Adipose tissue (tissue), 3 donors: ENCODE measurements around the gene TBC1D22A. TPM values are rescaled to one million over a fixed set of nuclear protein-coding genes. Genes with fewer than 3 reads are reported as not detected.

ENCODE experiments used
- H3K27ac ChIP-seq: one replicate; pipeline ENCODE4 v1.5.1; 2013; ENCODE audit warnings: low read depth, low read length
- WGBS, 3 donors: extraction: QIAGEN DNeasy Blood & Tissue Kit; methylation state at CpG; one replicate each; pipeline ENCODE4 v1.1.7; 2013; 5-methylcytosine and 5-hydroxymethylcytosine counted together
- polyA plus RNA-seq, 3 donors: library from polyadenylated mRNA; stranded (reverse); fragments of 200-250 nt; gene quantifications; one replicate each; pipeline ENCODE4 v1.2.3, GENCODE V29; 2013
- donor health status: healthy with polysubstance abuse.
- donor health status: Bipolar disorder and iron deficiency.
- donor health status: healthy.

Gene TBC1D22A
- polyA plus RNA-seq, 3 donors, result 13.3 to 16.7 (median 15.4) TPM

DNA sequence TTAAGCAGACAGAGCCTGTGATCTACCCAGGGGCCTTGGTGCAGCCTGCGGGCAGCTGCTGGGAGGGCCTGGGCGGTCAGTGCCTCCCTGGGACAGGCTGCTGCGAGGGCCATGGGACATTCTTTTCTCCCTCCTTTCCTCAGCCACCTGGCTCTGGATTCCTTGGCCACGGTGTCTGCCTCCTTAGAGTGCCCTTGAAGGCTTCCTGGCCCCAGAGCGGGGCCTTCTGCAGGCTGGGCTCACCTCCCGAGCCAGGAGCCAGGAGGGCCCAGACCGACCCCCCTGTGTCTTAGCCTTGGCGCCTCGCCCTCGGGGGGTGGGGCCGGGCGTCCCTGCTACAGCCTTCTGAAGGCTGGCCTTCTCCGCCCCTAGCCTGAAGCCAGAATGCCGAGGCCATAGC is 231.2 kb downstream of the TBC1D22A start:
- WGBS, 3 donors, result 17 to 70% (median 66%) methylated on average over 13 to 14 of the region's 14 CpGs
- H3K27ac ChIP-seq, result no peak overlapping the region

DNA sequence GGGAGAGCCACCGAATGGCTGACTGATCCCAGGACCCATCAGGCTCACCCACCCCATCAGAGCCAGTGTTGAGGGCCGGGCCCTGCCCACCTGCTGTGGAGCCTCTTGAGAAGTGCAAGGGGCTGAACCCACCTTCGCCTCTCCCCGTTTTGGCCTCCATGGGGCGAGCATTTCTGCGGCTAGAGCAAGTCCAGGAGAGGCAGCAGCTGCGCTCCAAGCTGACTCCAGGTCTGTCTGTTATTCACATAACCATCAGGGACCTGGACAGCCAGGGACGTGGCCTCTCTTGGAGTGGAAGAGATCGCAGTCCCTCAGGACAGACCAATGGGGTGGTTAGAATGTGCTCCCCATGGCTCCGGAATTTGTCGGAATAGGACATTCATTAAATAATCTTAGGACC is 231.8 kb downstream of the TBC1D22A start:
- 72 to 94% (median 90%) methylated on average over 11 of the region's 11 CpGs for WGBS, 3 donors
- no peak overlapping the region for H3K27ac ChIP-seq

DNA sequence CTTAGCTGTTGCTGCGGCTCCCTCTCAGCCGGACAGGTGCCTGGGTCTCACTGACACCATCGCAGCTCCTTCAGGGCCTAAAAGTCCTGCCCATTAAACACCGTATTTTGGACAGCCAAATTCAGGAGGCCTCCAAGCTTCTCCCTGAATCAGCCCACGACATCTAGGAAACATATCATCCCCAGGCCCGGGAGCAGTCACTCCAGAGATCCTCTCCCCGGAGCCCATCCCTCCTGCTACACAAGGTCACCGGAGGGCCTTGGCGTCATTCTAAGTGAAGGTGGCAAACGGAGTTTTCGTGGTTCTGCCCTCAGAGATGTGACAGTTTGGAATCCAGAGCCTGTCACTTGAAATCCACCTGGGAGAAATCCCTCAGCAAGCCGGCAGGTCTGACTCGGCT is 232.5 kb downstream of the TBC1D22A start:
- WGBS, 3 donors, result 59 to 87% (median 85%) methylated on average over 13 of the region's 13 CpGs
- H3K27ac ChIP-seq, result no peak overlapping the region

DNA sequence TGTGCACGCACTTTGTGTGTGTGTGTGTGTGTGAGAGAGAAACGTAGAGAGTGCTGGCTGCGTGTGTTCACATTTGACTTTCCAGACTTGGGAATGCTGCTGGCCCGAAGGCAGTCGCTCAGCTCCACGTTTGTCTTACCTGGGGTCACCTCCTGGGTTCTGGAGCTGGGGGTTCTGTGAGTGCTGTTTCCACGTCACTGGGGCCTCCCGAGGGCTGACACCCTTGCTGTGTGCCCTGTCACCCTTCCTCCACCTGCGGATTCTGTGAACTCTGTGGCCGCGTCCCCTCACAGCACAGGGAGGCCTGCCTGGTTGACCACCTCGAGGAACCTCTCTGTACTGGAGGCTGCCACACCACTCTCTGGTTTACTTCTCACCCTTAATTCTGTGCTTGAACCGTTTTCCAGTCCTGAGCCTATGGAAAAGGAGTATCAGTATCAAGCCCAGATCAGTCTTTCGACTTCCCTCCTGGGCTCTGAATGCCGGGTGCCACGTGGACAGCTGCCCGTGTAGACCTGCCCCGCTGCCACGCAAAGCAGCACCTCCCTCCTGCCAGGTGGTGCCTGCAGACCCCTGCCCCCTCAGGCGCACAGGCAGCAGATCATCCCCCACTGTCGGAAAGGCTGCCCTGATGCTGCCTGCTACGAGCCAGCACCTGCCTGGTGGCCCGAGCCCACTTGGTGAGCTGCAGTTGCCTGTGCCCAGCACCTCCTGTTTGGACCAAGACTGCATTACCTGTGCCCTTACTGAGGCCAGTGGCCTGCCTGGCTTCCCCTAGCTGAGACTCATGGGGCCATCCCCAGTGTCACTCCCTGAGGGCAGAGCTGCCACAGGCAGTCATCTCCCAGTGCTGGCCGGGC is 233.3 kb downstream of the TBC1D22A start:
- WGBS, 3 donors, result 90 to 95% (median 95%) methylated on average over 24 of the region's 24 CpGs
- H3K27ac ChIP-seq, result no peak overlapping the region

DNA sequence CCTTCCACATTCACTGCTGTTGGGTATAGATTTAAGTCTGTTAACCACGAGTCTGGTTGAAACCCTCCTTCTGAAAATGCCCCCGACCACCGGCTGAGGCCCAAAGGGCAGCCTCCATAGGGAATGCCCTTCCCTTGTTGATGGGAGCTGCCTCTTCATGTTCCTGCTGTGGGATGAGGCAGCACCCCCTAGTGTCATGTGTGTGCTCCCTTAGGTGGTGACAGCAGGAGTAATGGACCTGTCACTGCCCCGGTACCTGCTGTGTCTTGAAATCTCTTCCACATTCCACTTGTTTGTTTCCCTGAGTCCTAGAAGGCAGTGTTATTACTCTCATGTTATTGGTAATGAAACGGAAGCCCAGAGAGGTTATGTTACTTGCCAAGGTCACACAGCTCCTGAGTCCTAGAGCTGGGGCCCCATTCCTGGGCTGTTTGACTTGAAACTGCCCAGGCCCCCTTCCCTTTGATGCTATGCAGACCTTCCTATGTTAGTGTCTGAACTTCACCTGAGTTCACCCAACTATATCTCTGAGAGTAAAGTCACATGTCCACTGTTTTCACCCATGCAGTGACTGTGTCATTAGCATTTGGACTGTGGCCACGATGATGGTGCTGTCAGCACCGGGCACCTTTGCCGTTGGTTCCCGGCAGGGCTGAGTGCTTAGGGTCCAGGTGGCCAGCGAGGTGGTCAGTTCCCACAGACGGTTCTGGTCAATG is 234.3 kb downstream of the TBC1D22A start:
- 65 to 95% (median 92%) methylated on average over 11 of the region's 11 CpGs for WGBS, 3 donors
- H3K27ac ChIP-seq, result no peak overlapping the region

DNA sequence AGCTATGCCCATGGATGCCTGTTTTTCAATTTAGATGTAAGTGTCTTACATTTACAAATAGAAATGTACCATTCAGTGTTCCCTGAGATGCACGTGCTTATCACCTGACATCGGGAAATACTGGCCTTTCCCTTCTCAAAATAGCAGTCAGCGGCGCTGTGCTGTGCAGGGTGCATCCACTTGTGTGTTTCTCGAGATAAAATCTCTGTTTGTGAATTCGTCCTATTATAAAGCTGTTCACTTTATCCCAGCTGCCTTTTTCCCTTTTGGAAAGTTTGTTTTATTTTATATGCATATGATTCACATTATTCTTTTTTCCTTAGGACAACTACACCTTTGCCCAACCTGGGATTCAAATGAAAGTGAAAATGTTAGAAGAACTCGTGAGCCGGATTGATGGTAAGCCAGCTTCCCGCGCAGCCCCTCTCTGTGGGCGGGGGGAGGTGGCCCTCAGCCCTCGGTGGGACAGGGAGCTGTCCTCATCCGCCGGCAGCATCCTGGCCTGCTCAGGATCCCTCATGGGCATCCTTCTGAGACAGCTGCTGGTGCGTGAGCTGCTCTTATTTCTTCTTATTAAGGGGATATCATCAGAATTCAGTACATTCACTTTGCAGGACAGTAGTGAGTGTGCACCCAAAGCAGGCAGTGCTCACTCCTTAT is 235.0 kb downstream of the TBC1D22A start:
- H3K27ac ChIP-seq, result no peak overlapping the region
- WGBS, 3 donors, result 75 to 91% (median 89%) methylated on average over 15 of the region's 15 CpGs

DNA sequence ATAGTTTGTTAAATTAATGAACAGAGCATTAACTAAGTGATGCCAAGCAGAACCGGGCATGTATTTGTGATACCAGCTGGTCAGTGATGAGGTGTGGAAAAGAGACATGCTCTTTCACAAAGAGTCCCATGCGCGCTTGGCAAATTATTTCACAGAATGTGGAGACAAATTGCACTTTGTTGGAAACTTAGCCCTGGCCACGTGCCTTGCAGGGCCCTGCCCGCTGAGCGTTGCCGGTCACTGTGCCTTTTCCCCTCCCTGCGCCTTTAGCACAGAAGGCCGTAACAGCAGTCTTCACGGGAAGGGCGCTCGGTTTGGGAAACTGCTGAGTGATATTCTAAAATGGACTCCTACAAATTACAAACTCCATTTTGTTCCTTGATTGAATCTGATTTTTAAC is 235.9 kb downstream of the TBC1D22A start:
- WGBS, 3 donors, result 96 to 97% (median 97%) methylated on average over 12 of the region's 12 CpGs
- H3K27ac ChIP-seq, result no peak overlapping the region

DNA sequence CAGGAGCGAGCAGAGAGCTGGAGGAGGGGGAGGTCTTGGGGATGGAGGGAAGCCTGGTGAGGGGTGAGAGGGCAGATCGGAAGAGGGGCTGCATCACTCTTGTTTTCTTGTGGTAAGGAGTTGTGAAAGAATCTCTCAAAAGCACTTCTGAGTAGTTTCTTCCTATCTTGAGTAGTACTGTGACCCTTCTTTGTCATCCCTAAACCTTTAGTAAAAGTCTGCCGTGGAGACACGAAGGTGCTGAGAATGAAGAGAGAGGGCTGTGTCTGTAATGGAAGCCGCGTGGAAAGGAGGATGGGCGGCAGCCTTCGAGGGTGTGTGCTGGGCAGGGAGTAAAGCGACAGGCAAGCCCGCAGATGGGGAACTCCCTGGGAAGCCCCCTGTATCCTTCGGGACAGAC is 237.8 kb downstream of the TBC1D22A start:
- WGBS, 3 donors, result 85 to 91% (median 87%) methylated on average over 11 of the region's 11 CpGs

DNA sequence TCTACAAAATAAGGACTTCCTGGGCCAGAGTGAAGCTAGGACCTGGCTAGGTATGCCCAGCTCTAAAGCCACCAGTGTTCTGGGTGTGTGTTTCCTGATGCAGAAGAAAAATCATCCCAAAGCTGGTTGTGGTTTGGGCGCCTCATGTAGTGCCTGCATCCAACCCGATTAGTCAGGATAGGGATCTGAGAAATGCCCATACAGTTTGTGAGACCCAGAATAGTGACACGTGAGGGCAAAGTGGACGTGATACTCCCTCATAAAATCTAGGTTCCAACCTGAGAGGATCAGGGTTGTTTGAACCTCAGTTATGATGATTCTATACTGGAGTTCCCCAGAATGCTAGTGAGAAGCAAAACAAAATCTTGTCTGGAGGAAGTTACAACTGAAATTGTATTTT is 238.4 kb downstream of the TBC1D22A start:
- WGBS, 3 donors, result 74 to 92% (median 81%) methylated on average over 4 of the region's 4 CpGs
- H3K27ac ChIP-seq, result no peak overlapping the region

More for the DNA sequence above, 237.8 kb downstream of the TBC1D22A start:
- no peak overlapping the region for H3K27ac ChIP-seq

DNA sequence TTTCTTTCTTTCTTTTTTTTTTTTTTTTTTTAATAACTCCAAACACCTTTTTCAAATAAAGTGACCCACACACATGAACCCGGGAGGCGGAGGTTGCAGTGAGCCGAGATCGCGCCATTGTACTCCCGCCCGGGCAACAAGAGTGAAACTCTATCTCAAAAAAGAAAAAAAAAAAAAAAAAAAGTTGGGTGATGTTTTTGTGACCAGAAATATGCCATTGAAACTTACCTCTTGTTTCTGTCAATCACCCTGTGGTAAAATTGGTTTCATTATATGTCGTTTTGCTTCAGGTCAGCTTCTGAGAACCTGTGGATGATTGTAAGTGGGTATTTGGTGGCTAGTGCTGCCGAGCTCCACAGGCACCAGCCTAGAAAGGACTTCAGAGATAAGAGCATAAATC is 238.8 kb downstream of the TBC1D22A start:
- no peak overlapping the region for H3K27ac ChIP-seq
- 94 to 96% (median 95%) methylated on average over 9 of the region's 9 CpGs for WGBS, 3 donors

DNA sequence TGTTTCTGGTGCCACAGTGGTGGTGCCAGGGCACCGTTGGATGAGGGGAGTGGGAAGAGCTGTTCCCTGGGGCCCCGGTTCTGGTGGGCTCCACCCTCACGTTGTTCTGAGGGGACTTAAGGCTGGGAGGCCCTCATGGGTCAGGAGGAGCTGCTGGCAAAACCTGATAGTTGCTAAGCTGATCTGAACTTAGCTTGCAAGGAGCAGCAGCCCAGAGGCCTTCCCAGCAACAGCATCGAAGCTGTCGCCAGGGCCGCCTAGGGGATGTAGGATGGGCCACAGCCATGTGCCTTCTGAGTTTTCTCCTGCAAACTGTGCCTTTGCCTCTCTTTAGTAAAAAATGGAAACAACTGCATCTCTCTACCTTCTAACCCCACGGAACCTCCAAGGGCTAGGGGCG is 240.2 kb downstream of the TBC1D22A start:
- 86 to 90% (median 88%) methylated on average over 8 of the region's 8 CpGs for WGBS, 3 donors
- no peak overlapping the region for H3K27ac ChIP-seq

DNA sequence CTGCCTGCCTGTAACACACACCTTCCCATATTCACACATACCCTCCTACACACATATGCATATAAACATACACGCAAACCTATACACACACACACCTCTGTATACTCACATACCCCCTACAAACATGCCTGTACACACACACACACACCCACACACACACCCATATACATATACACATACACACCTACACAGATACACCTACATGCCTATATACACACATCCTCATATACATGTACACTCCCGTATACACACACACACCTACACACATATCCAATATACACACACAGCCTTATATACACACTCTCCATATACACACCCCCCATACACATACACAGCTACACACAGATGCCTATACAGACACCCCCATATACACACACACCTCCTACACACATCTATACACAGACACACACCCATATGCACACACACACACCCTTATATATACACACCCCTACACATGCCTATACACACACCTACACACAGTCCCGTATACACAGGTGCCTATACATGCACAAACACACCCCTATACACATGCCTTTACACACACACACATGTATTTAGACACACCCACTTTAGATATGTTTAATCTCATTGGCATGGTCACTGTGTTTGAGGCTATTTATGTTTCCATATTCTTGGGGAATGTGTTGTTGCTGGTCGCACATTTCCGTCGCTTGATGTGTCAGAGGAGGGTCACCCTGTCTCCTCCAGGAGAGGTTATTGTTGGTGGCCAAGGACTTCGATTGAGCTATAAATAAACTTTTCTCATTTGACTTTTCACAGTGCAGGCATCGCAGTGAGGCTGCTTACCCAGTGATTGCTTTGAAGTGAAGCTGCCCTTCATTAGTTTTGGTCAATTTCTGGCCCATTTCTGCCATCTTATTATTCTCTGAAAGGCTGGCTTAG is 243.3 kb downstream of the TBC1D22A start:
- H3K27ac ChIP-seq, result no peak overlapping the region
- WGBS, 3 donors, result 91 to 98% (median 94%) methylated on average over 8 of the region's 8 CpGs

DNA sequence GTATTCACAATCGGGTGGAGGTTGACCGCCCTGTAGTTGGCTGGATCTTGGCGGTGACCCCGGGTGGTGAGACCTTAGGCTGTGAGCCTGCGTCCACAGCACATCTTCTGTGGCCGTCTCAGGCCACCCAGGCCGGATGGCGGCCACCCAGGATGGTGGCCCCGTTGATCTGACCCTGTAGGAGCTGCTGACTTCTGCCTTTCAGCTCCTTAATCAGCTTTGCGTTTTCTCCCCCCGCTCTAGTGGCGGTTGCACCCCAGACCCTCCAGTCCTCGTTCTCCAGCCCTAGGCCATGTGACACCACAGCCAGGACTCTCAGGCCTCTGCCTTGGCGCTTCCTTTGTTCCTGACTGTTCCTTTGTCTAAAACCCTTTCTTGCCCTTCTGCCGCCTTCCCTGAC is 244.0 kb downstream of the TBC1D22A start:
- H3K27ac ChIP-seq, result no peak overlapping the region
- WGBS, 3 donors, result 90 to 93% (median 91%) methylated on average over 15 of the region's 15 CpGs

DNA sequence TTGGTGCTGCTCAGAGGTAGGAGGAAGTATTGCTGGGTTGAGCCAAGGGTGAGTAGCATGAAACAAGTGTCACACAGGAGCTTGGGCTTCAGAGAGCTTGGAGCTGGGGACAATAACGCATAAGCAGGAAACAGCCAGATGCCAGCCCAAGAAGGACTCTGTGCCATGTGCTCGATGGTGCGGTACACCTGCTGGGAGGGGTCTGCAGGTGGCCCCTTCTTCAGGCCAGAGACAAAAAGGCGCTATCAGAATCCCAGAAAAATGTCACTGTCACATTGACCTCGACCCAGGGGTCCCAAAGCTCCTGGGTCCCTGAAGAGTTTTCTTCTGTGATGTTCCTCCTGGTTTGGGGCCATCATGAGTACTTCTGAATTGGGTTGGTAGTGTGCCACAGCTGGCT is 244.4 kb downstream of the TBC1D22A start:
- 97 to 99% (median 97%) methylated on average over 5 of the region's 5 CpGs for WGBS, 3 donors
- no peak overlapping the region for H3K27ac ChIP-seq

DNA sequence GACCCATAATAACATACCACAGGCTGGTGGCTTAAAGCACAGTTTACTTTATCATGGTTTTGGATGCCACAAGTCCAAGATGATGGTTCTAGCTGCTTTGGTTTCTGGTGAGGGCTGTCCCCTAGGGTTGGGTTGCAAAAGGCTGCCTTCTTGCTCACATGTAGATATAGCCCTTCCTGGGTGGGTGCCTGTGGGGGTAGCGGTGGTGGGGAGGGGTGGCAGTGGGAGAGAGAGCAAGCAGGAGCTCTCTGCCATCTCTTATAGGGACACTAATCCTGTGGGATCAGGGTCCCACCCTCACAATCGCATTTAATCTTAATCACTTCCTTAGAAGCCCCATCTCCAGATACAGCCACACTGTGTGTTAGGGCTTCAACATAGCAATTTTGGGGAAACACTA is 245.0 kb downstream of the TBC1D22A start:
- 94 to 100% (median 100%) methylated on average over 2 of the region's 2 CpGs for WGBS, 3 donors
- H3K27ac ChIP-seq, result no peak overlapping the region

DNA sequence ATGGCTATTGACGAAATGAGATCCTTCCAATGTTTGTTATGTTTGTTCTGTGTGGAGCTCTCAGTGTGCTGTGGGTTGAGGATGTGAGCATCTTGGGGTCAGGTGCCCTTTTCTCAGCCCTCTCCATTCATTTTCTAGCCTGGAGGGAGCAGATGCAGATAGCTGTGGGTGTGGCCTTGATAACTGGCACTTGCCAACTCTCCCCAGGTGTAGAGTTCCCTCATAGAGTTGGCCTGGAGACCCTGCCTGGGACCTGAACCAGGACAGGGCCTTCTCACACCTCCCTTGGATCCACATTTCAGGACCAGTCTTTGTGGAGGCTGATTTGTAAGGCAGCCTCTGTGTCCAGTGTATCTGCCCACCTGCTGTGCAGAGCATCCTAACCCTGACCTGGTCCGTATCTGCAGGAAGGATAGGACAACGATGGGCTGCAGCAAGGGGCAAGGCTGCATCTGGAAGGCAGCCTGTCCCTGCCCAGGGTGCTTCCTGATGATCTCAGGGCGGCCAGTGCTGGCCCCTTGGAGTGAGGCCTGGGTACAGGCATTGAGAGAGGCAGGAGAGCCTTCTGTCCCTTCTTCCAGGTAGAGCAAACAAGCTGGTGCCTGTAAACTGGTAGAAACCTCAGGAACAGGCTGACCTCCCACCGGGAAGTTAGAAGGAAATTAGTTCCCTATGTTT is 245.9 kb downstream of the TBC1D22A start:
- WGBS, 3 donors, result 86 to 97% (median 96%) methylated on average over 5 of the region's 5 CpGs
- no peak overlapping the region for H3K27ac ChIP-seq

DNA sequence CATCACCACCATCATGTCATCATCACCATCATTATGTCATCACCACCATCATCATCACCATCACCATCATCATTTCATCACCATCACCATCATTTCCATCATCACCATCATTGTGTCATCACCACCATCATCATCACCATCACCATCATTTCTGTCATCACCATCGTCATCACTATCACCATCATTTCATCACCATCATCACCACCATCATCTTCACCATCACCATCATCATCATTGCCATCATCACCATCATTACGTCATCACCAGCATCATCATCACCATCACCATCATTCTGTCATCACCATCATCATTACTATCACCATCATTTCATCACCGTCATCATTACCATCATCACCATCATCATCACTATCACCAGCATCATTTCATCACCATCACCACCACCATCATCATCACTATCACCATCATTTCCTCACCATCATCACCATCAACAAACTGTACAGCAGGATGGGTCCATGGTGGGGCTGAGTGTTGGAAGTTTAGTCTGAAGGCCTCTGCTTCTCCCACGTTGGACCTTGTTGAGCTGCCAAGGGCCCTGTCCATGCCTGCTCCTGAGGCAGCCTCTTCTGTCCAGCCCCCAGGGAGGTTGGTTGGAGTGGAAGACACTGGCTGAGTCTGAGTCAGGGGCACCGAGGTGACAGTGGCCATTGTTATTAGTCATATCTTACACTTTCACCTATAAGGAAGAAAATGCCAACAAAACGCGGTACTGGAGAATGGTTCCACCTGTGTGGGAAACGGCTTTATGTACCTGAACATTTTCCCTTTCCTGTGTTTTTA is 247.1 kb downstream of the TBC1D22A start:
- no peak overlapping the region for H3K27ac ChIP-seq
- 96 to 97% (median 96%) methylated on average over 8 of the region's 8 CpGs for WGBS, 3 donors
